HepG2 (cell line): ENCODE results near the gene SECTM1. TPM values are rescaled to one million over a fixed set of nuclear protein-coding genes. Genes with fewer than 3 reads are reported as not detected.

Experiments
- BORCS8-MEF2B ChIP-seq: sonication (generic); formaldehyde crosslinking; IDR thresholded peaks from 2 replicates; pipeline ENCODE4 v1.8.0; 2022; ENCODE audit warnings: mild to moderate bottlenecking, missing genetic modification reagents
- NFIB ChIP-seq: sonication (generic); formaldehyde crosslinking; IDR thresholded peaks from 2 replicates; pipeline ENCODE4 v1.9.0; 2021; ENCODE audit warnings: missing genetic modification reagents, mild to moderate bottlenecking, borderline replicate concordance
- PRDM15 ChIP-seq: sonication (generic); formaldehyde crosslinking; IDR thresholded peaks from 2 replicates; pipeline ENCODE4 v1.4.0; 2020; ENCODE audit warnings: missing genetic modification reagents
- SNAI1 ChIP-seq: sonication (generic); formaldehyde crosslinking; IDR thresholded peaks from 2 replicates; pipeline ENCODE4 v1.5.0; 2020; ENCODE audit warnings: mild to moderate bottlenecking, missing genetic modification reagents, borderline replicate concordance
- TBL1XR1 ChIP-seq: fragments of 150-350 bp; IDR thresholded peaks from 2 replicates; pipeline ENCODE4 v1.6.1; 2014; ENCODE audit warnings: borderline replicate concordance, low read length; ENCODE audit not compliant: partially characterized antibody
- ZNF274 ChIP-seq: sonication (generic); formaldehyde crosslinking; IDR thresholded peaks from 2 replicates; pipeline ENCODE4 v1.5.1; 2020; ENCODE audit warnings: mild to moderate bottlenecking, missing genetic modification reagents
- ZNF34 ChIP-seq: sonication (generic); formaldehyde crosslinking; IDR thresholded peaks from 2 replicates; pipeline ENCODE4 v1.4.0; 2020; ENCODE audit warnings: mild to moderate bottlenecking, missing genetic modification reagents, borderline replicate concordance
- polyA plus RNA-seq, 8 experiments: library from polyadenylated mRNA; depleted of rRNA in 3 of 8; stranded (reverse) in 7 of 8; unstranded in 1 of 8; fragments of >200 nt; fragmentation: Illumina TruSeq in 4 of 8; extraction: Trizol in 4 of 8; gene quantifications; 2 replicates each; pipeline versions ENCODE4 v1.2.1 to v1.2.3, GENCODE V29; 2011 to 2016; ENCODE audit warnings: low read depth in 4 of 8, missing spikeins in 1 of 8, mixed read lengths in 1 of 8; ENCODE audit not compliant: insufficient read depth in 1 of 8
- total RNA-seq, 5 experiments: library from RNA; depleted of rRNA; stranded (reverse); fragments of >200 nt; fragmentation: Illumina TruSeq; extraction: Trizol; gene quantifications; 2 replicates each; pipeline ENCODE4 v1.2.3, GENCODE V29; 2016; ENCODE audit warnings: low read depth in 1 of 5
- TF ChIP-seq, protein P1 (sequence below): sonication (generic); formaldehyde crosslinking; IDR thresholded peaks from 2 replicates; pipeline ENCODE4 v1.5.0; 2020; ENCODE audit warnings: mild to moderate bottlenecking, missing genetic modification reagents, borderline replicate concordance
- TF ChIP-seq, protein P2 (sequence below): sonication (generic); formaldehyde crosslinking; IDR thresholded peaks from 2 replicates; pipeline ENCODE4 v1.5.1; 2020; ENCODE audit warnings: mild to moderate bottlenecking, moderate library complexity, missing genetic modification reagents
- TF ChIP-seq, protein P3 (sequence below): IDR thresholded peaks from 2 replicates; pipeline ENCODE4 v1.6.1; 2016; ENCODE audit warnings: missing compliant biosample characterization, missing genetic modification reagents, borderline replicate concordance
- TF ChIP-seq, protein P4 (sequence below), 2 experiments: fragments of 450-650 bp in 1 of 2; sonication (generic) in 1 of 2; formaldehyde crosslinking; IDR thresholded peaks; 2 replicates each; pipeline versions ENCODE4 v1.5.0 to v1.8.0; 2020 to 2022; ENCODE audit warnings: mild to moderate bottlenecking in 1 of 2, missing genetic modification reagents in 1 of 2
- TF ChIP-seq, protein P5 (sequence below): IDR thresholded peaks from 2 replicates; pipeline ENCODE4 v1.6.1; 2018; ENCODE audit warnings: missing genetic modification reagents

SECTM1 gene
- total and polyA plus RNA-seq, 2 of the 13 experiments (the other 11 are each of a cell fraction or from before 2014, with no cell fraction given) = 3.5 to 5.3 TPM

- TF ChIP-seq, protein P1, sequence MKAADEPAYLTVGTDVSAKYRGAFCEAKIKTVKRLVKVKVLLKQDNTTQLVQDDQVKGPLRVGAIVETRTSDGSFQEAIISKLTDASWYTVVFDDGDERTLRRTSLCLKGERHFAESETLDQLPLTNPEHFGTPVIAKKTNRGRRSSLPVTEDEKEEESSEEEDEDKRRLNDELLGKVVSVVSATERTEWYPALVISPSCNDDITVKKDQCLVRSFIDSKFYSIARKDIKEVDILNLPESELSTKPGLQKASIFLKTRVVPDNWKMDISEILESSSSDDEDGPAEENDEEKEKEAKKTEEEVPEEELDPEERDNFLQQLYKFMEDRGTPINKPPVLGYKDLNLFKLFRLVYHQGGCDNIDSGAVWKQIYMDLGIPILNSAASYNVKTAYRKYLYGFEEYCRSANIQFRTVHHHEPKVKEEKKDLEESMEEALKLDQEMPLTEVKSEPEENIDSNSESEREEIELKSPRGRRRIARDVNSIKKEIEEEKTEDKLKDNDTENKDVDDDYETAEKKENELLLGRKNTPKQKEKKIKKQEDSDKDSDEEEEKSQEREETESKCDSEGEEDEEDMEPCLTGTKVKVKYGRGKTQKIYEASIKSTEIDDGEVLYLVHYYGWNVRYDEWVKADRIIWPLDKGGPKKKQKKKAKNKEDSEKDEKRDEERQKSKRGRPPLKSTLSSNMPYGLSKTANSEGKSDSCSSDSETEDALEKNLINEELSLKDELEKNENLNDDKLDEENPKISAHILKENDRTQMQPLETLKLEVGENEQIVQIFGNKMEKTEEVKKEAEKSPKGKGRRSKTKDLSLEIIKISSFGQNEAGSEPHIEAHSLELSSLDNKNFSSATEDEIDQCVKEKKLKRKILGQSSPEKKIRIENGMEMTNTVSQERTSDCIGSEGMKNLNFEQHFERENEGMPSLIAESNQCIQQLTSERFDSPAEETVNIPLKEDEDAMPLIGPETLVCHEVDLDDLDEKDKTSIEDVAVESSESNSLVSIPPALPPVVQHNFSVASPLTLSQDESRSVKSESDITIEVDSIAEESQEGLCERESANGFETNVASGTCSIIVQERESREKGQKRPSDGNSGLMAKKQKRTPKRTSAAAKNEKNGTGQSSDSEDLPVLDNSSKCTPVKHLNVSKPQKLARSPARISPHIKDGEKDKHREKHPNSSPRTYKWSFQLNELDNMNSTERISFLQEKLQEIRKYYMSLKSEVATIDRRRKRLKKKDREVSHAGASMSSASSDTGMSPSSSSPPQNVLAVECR = peak; percentile 95
- TF ChIP-seq SNAI1 (no peak), NFIB (CRISPR knock-in tag) (no peak), PRDM15 (0 out of 2 replicates have a peak, but pooled peaks have one; percentile 25), TBL1XR1 (peak; percentile 40), ZNF274 (no peak; the same call in none of the 2 replicates), BORCS8-MEF2B (peak; percentile 83), ZNF34 (no peak)
- TF ChIP-seq, protein P2, sequence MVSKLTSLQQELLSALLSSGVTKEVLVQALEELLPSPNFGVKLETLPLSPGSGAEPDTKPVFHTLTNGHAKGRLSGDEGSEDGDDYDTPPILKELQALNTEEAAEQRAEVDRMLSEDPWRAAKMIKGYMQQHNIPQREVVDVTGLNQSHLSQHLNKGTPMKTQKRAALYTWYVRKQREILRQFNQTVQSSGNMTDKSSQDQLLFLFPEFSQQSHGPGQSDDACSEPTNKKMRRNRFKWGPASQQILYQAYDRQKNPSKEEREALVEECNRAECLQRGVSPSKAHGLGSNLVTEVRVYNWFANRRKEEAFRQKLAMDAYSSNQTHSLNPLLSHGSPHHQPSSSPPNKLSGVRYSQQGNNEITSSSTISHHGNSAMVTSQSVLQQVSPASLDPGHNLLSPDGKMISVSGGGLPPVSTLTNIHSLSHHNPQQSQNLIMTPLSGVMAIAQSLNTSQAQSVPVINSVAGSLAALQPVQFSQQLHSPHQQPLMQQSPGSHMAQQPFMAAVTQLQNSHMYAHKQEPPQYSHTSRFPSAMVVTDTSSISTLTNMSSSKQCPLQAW (CRISPR knock-in tag) = peak; percentile 79
- TF ChIP-seq, protein P3, sequence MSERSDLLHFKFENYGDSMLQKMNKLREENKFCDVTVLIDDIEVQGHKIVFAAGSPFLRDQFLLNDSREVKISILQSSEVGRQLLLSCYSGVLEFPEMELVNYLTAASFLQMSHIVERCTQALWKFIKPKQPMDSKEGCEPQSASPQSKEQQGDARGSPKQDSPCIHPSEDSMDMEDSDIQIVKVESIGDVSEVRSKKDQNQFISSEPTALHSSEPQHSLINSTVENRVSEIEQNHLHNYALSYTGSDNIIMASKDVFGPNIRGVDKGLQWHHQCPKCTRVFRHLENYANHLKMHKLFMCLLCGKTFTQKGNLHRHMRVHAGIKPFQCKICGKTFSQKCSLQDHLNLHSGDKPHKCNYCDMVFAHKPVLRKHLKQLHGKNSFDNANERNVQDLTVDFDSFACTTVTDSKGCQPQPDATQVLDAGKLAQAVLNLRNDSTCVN (CRISPR knock-in tag) = peak; percentile 70; the same call in 1 of the 2 replicates
- TF ChIP-seq, protein P4, sequence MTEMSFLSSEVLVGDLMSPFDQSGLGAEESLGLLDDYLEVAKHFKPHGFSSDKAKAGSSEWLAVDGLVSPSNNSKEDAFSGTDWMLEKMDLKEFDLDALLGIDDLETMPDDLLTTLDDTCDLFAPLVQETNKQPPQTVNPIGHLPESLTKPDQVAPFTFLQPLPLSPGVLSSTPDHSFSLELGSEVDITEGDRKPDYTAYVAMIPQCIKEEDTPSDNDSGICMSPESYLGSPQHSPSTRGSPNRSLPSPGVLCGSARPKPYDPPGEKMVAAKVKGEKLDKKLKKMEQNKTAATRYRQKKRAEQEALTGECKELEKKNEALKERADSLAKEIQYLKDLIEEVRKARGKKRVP (CRISPR knock-in tag; IDR thresholded peaks at IDR 0.05) = peak in 1 of 2 experiments; percentile 56; a peak in 1 of 4 replicates
- TF ChIP-seq, protein P5, sequence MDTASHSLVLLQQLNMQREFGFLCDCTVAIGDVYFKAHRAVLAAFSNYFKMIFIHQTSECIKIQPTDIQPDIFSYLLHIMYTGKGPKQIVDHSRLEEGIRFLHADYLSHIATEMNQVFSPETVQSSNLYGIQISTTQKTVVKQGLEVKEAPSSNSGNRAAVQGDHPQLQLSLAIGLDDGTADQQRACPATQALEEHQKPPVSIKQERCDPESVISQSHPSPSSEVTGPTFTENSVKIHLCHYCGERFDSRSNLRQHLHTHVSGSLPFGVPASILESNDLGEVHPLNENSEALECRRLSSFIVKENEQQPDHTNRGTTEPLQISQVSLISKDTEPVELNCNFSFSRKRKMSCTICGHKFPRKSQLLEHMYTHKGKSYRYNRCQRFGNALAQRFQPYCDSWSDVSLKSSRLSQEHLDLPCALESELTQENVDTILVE (CRISPR knock-in tag) = no peak
Observed at GRCh38 chr17:82292251-82293154, 41.1 kb downstream of the SECTM1 start (continued).
